K562 (cell line): ENCODE results near the gene MTA2. TPM values are rescaled to one million over a fixed set of nuclear protein-coding genes. Genes with fewer than 3 reads are reported as not detected.

Source experiments
- BCL6 ChIP-seq: fragments of 250-450 bp; sonication (Bioruptor Pico); IDR thresholded peaks from 2 replicates; pipeline ENCODE4 v1.4.0; 2020
- CBFA2T2 ChIP-seq: fragments of 450-650 bp; conservative IDR thresholded peaks from 2 replicates; pipeline ENCODE4 v1.6.1; 2017; ENCODE audit warnings: mild to moderate bottlenecking
- CCAR2 ChIP-seq: fragments of 200-400 bp; formaldehyde crosslinking; IDR thresholded peaks from 2 replicates; pipeline ENCODE4 v1.6.1; 2017; ENCODE audit warnings: mild to moderate bottlenecking, low read depth, low read length
- CEBPG ChIP-seq, 3 experiments: fragments of 200-800 bp in 1 of 3; sonication (Bioruptor generic) in 1 of 3; sonication (generic) in 1 of 3; formaldehyde crosslinking in 1 of 3; IDR thresholded peaks in 2 of 3; conservative IDR thresholded peaks in 1 of 3; 2 replicates each; pipeline versions ENCODE4 v1.6.1 to v1.8.0; 2016 to 2022; ENCODE audit warnings: missing compliant biosample characterization in 2 of 3, missing genetic modification characterization in 2 of 3, mild to moderate bottlenecking in 1 of 3, missing genetic modification reagents in 1 of 3
- CREBBP ChIP-seq: IDR thresholded peaks from one replicate; pipeline ENCODE4 v1.6.1; 2012; ENCODE audit warnings: low read depth, mild to moderate bottlenecking, control low read depth, inconsistent platforms, low read length
- FOXA3 ChIP-seq, 2 experiments: fragments of 450-650 bp in 1 of 2; sonication (generic) in 1 of 2; formaldehyde crosslinking; IDR thresholded peaks in 1 of 2; conservative IDR thresholded peaks in 1 of 2; 2 replicates each; pipeline versions ENCODE4 v1.4.0 to v1.8.0; 2020 to 2022; ENCODE audit warnings: mild to moderate bottlenecking in 2 of 2, missing genetic modification reagents in 1 of 2
- FOXP4 ChIP-seq: sonication (generic); formaldehyde crosslinking; IDR thresholded peaks from 2 replicates; pipeline ENCODE4 v1.8.0; 2022; ENCODE audit warnings: mild to moderate bottlenecking, missing genetic modification reagents, borderline replicate concordance
- JUNB ChIP-seq: fragments of 450-650 bp; formaldehyde crosslinking; conservative IDR thresholded peaks from 2 replicates; pipeline ENCODE4 v1.4.0; 2020; ENCODE audit warnings: mild to moderate bottlenecking
- KDM1A ChIP-seq, 2 experiments: fragments of 450-650 bp; IDR thresholded peaks; 2 replicates each; pipeline ENCODE4 v1.6.1; 2016; ENCODE audit warnings: mild to moderate bottlenecking in 2 of 2
- MBD1 ChIP-seq: fragments of 250-450 bp; sonication (Bioruptor Pico); IDR thresholded peaks from 2 replicates; pipeline ENCODE4 v1.8.0; 2022; ENCODE audit warnings: inconsistent platforms
- MYC ChIP-seq, 2 experiments: fragments of 250-450 bp in 1 of 2; sonication (Bioruptor Pico) in 1 of 2; IDR thresholded peaks; 2 replicates each; pipeline versions ENCODE4 v1.5.1 to v1.6.1; 2012 to 2021; ENCODE audit warnings: low read depth in 2 of 2, borderline replicate concordance in 1 of 2, improper control_type of control experiment in 1 of 2, low read length in 1 of 2, mild to moderate bottlenecking in 1 of 2, moderate library complexity in 1 of 2
- PHB2 ChIP-seq: fragments of 450-650 bp; IDR thresholded peaks from 2 replicates; pipeline ENCODE4 v1.6.1; 2017; ENCODE audit warnings: low read depth
- PML ChIP-seq: IDR thresholded peaks from 2 replicates; pipeline ENCODE4 v1.6.1; 2012; ENCODE audit warnings: low read length, inconsistent platforms
- PTTG1 ChIP-seq: fragments of 450-650 bp; IDR thresholded peaks from 2 replicates; pipeline ENCODE4 v1.6.1; 2016; ENCODE audit warnings: low read depth, mild to moderate bottlenecking, missing genetic modification characterization, missing compliant biosample characterization
- RBM17 ChIP-seq: fragments of 200-400 bp; formaldehyde crosslinking; IDR thresholded peaks from 2 replicates; pipeline ENCODE4 v1.6.1; 2017; ENCODE audit warnings: low read depth, mild to moderate bottlenecking, low read length, borderline replicate concordance
- RNF2 ChIP-seq: sonication (generic); IDR thresholded peaks from 2 replicates; pipeline ENCODE4 v1.6.1; 2016
- STAT6 ChIP-seq: sonication (generic); formaldehyde crosslinking; IDR thresholded peaks from 2 replicates; pipeline ENCODE4 v1.8.1; 2023; ENCODE audit warnings: mild to moderate bottlenecking, missing genetic modification reagents
- ZFP1 ChIP-seq: fragments of 450-650 bp; formaldehyde crosslinking; IDR thresholded peaks from 2 replicates; pipeline ENCODE4 v1.4.0; 2020; ENCODE audit warnings: mild to moderate bottlenecking, mixed read lengths
- ZKSCAN8 ChIP-seq: fragments of 200-800 bp; sonication (Bioruptor generic); IDR thresholded peaks from 2 replicates; pipeline ENCODE4 v1.6.1; 2016; ENCODE audit warnings: missing genetic modification characterization, missing compliant biosample characterization
- ZNF583 ChIP-seq: fragments of 250-450 bp; sonication (Bioruptor Pico); IDR thresholded peaks from 2 replicates; pipeline ENCODE4 v1.4.0; 2020
- ZNF79 ChIP-seq: fragments of 250-450 bp; sonication (Bioruptor Pico); IDR thresholded peaks from 2 replicates; pipeline ENCODE4 v1.4.0; 2020; ENCODE audit warnings: low read depth, mild to moderate bottlenecking, moderate library complexity
- polyA plus RNA-seq, 8 experiments: library from polyadenylated mRNA; depleted of rRNA in 4 of 8; stranded (reverse) in 5 of 8; unstranded in 3 of 8; fragments of >200 nt; fragmentation: Nextera tagmentation in 2 of 8; fragmentation: Illumina TruSeq in 1 of 8; extraction: Ambion mirVana in 2 of 8; extraction: Trizol in 1 of 8; gene quantifications; 2 replicates each; pipeline versions ENCODE4 v1.2.1 to v1.2.3, GENCODE V29; 2011 to 2014; ENCODE audit warnings: inconsistent platforms in 1 of 8, missing spikeins in 1 of 8
- total RNA-seq, 7 experiments: library from RNA; depleted of rRNA in 6 of 7; stranded (reverse); fragments of >200 nt in 6 of 7; fragmentation: Illumina TruSeq in 2 of 7; extraction: Trizol in 2 of 7; gene quantifications; 2 replicates each; pipeline versions ENCODE4 v1.2.1 to v1.2.3, GENCODE V29; 2011 to 2021; ENCODE audit warnings: low replicate concordance in 1 of 7

MTA2 gene
- total and polyA plus RNA-seq, 9 of the 15 experiments (the other 6 are each of a cell fraction or from before 2014, with no cell fraction given), result 6.2 to 220 (median 172) TPM

GRCh38 chr11:62591448-62592145 lies 10.1 kb downstream of the MTA2 start, which contains the start of gene TUT1 (continued):
- TF ChIP-seq MBD1 (CRISPR knock-in tag), result no peak
- no peak for TF ChIP-seq ZNF79
- TF ChIP-seq CREBBP, result no peak
- TF ChIP-seq RNF2, result peak; percentile 85
- no peak for TF ChIP-seq KDM1A (IDR thresholded peaks at IDR 0.05)
- TF ChIP-seq ZFP1 (CRISPR knock-in tag), result no peak
- no peak for TF ChIP-seq PTTG1
- TF ChIP-seq CEBPG (CRISPR knock-in tag; IDR thresholded peaks at IDR 0.05), result no peak
- TF ChIP-seq CEBPG (tag; conservative IDR thresholded peaks at IDR 0.05 in 1 of 2, IDR thresholded peaks at IDR 0.05 in 1 of 2), result no peak
- no peak; the same call in 1 of the 2 replicates for TF ChIP-seq CCAR2
- TF ChIP-seq JUNB, result no peak
- TF ChIP-seq FOXA3 (CRISPR knock-in tag; conservative IDR thresholded peaks at IDR 0.05 in 1 of 2, IDR thresholded peaks at IDR 0.05 in 1 of 2), result no peak
- no peak for TF ChIP-seq STAT6
- no peak for TF ChIP-seq CBFA2T2
- TF ChIP-seq RBM17, result no peak
- no peak for TF ChIP-seq ZKSCAN8
- TF ChIP-seq BCL6 (CRISPR knock-in tag), result no peak
- peak; percentile 93 for TF ChIP-seq PML
- no peak for TF ChIP-seq PHB2
- peak; percentile 96 for TF ChIP-seq MYC (IDR thresholded peaks at IDR 0.05; ENCODE audit: low read depth, low read length)
- no peak for TF ChIP-seq MYC (CRISPR knock-in tag; IDR thresholded peaks at IDR 0.05; ENCODE audit: borderline replicate concordance, low read depth)
- TF ChIP-seq ZNF583 (CRISPR knock-in tag), result no peak
- TF ChIP-seq FOXP4, result peak; percentile 78; the same call in 1 of the 2 replicates
